Measurements from ENCODE around the gene LAMA1. TPM values are rescaled to one million over a fixed set of nuclear protein-coding genes. Genes with fewer than 3 reads are reported as not detected.

The LAMA1 gene
- total and polyA plus RNA-seq, 2 donors (not counting 3 experiments of a cell fraction or from before 2014, with no cell fraction given), result 0.04 TPM; not detected in 1

- FAIRE-seq, result no peak
- BruUV-seq (replicated peaks), result no TSS peak
- H3K9me3 ChIP-seq (replicated peaks; ENCODE audit: control insufficient read depth, insufficient read depth, low read length), result no peaks in the 10 kb centered on the region
Measured at GRCh38 chr18:6950641-6951040, 167.0 kb downstream of the LAMA1 start.

More at GRCh38 chr18:6950641-6951040, 167.0 kb downstream of the LAMA1 start:
- Histone ChIP-seq H3K4me2 (ENCODE audit: insufficient read depth, low read length) (no peak overlapping the region), H4K20me1 (replicated peaks; ENCODE audit: control insufficient read depth, extremely low read depth, insufficient read depth, low read length) (no peaks in the 10 kb centered on the region), H3K4me3 (replicated peaks in 1 of 3; ENCODE audit: insufficient read depth in 1 of 3, low read depth in 1 of 3, low read length in 3 of 3) (no peak overlapping the region), H3K27me3 (ENCODE audit: control insufficient read depth in 2 of 2, insufficient read depth in 2 of 2, low read length in 2 of 2) (no peaks in the 10 kb centered on the region), H3K27ac (ENCODE audit: insufficient read depth, low read depth, low read length) (no peak overlapping the region), H3K4me1 (ENCODE audit: control insufficient read depth, extremely low read depth, insufficient read depth, low read length) (no peaks in the 10 kb centered on the region), H2AFZ (ENCODE audit: low read depth, low read length) (no peak overlapping the region), H3K79me2 (ENCODE audit: control insufficient read depth, insufficient read depth, low read length) (no peaks in the 10 kb centered on the region), H3K9me1 (replicated peaks; ENCODE audit: control insufficient read depth, extremely low read depth, insufficient read depth, low read length) (no peaks in the 10 kb centered on the region), H3K9ac (replicated peaks; ENCODE audit: extremely low read depth, insufficient read depth, low read length) (no peak overlapping the region), H3K36me3 (ENCODE audit: control insufficient read depth in 2 of 2, extremely low read depth in 1 of 2, insufficient read depth in 2 of 2, low read length in 2 of 2) (no peaks in the 10 kb centered on the region)
- ChIA-PET CTCF (no interaction called here), POLR2A (no interaction called here)
- dilution Hi-C loops (cut with MboI; ENCODE audit: extremely low pct_ligation_motif_present, low sequenced_read_pairs), result no loop called here
- intact Hi-C loops (cut with micrococcal nuclease), result no loop called here
- TF ChIP-seq MYC (IDR thresholded peaks at IDR 0.05; ENCODE audit: low read depth, low read length) (no peak), CTCF (IDR thresholded peaks at IDR 0.05; ENCODE audit: extremely low read depth in 1 of 2, insufficient read depth in 1 of 2, low read depth in 1 of 2, low read length in 2 of 2) (no peak), POLR2A (IDR thresholded peaks at IDR 0.05; ENCODE audit: low read depth, low read length) (no peak), FOS (IDR thresholded peaks at IDR 0.05; ENCODE audit: borderline replicate concordance, insufficient read depth, low read length) (no peak), POLR2AphosphoS5 (IDR thresholded peaks at IDR 0.05; ENCODE audit: insufficient read depth, low read depth, low read length) (no peak), EZH2 (IDR thresholded peaks at IDR 0.05; ENCODE audit: borderline replicate concordance, low read depth, low read length, severe bottlenecking) (no peak), MAX (IDR thresholded peaks at IDR 0.05; ENCODE audit: insufficient read depth, insufficient read length) (no peak), GATA2 (IDR thresholded peaks at IDR 0.05; ENCODE audit: insufficient read depth, insufficient read length, low read depth, low read length) (no peak), JUN (IDR thresholded peaks at IDR 0.05; ENCODE audit: borderline replicate concordance, insufficient read depth, insufficient read length, low read depth) (no peak)
- DNase-seq (ENCODE audit: low read depth, low spot score), result no peak

Measured in endothelial cell of umbilical vein (primary cell).